Ascending aorta (tissue), 2 donors: Measurements from ENCODE around the gene ACHE. TPM values are rescaled to one million over a fixed set of nuclear protein-coding genes. Genes with fewer than 3 reads are reported as not detected.
"Not testable (repeated sequence)": the region's sequence is repeated elsewhere in the genome, so short reads cannot be mapped to it uniquely, and the experiment has no call there.

Experiments used
- DNase-seq, 2 donors: peaks; one replicate each; pipeline ENCODE4 v3.0.0-alpha.2; 2019; ENCODE audit warnings: low spot score in 2 of 2
- H3K27ac ChIP-seq, 2 donors: fragments of 200-600 bp; sonication (generic); one replicate each; pipeline ENCODE4 v1.5.1; 2016 to 2017; ENCODE audit warnings: mild to moderate bottlenecking in 1 of 2
- H3K27me3 ChIP-seq: fragments of 200-600 bp; sonication (generic); one replicate; pipeline ENCODE4 v1.5.1; 2017
- H3K36me3 ChIP-seq, 2 donors: fragments of 200-600 bp; sonication (generic); one replicate each; pipeline ENCODE4 v1.5.1; 2016
- H3K4me1 ChIP-seq, 2 donors: fragments of 200-600 bp; sonication (generic); one replicate each; pipeline ENCODE4 v1.5.1; 2016 to 2017; ENCODE audit warnings: mild to moderate bottlenecking in 1 of 2
- H3K4me3 ChIP-seq, 2 donors: fragments of 200-600 bp; sonication (generic); one replicate each; pipeline ENCODE4 v1.5.1; 2016 to 2017; ENCODE audit warnings: mild to moderate bottlenecking in 1 of 2
- H3K9me3 ChIP-seq, 2 donors: fragments of 200-600 bp; sonication (generic); one replicate each; pipeline ENCODE4 v1.5.1; 2016
- CTCF ChIP-seq, 3 experiments: fragments of 200-600 bp in 2 of 3; fragments of 450-650 bp in 1 of 3; sonication (generic) in 2 of 3; IDR thresholded peaks; one replicate each; pipeline ENCODE4 v1.5.1; 2016 to 2019; ENCODE audit warnings: antibody characterized with exemption in 3 of 3, mild to moderate bottlenecking in 1 of 3, moderate library complexity in 1 of 3
- intact Hi-C: fragments of 100-400 bp; cut with DNase I; formaldehyde crosslinking; loops from one replicate; pipeline ENCODE4 v1.15.1; 2023
- total RNA-seq: library from RNA; depleted of rRNA; stranded (reverse); fragments of >200 nt; gene quantifications from one replicate; pipeline ENCODE4 v1.1.0, GENCODE V29; 2016

The ACHE gene
- total RNA-seq, 1 donor from 2014 or later = 7.8 TPM

- intact Hi-C loops = no loop called here
Observed at GRCh38 chr7:100929808-100930174, 34.1 kb upstream of the ACHE start.

GRCh38 chr7:100923616-100924015 lies 27.9 kb upstream of the ACHE start:
- H3K4me3 ChIP-seq, H3K36me3 ChIP-seq, H3K27me3 ChIP-seq, intact Hi-C loops, H3K27ac ChIP-seq, DNase-seq, H3K9me3 ChIP-seq, H3K4me1 ChIP-seq: not testable (repeated sequence)

More at GRCh38 chr7:100929808-100930174, 34.1 kb upstream of the ACHE start:
- no peak for DNase-seq
- no peaks in the 10 kb centered on the region for H3K36me3 ChIP-seq
- no peaks in the 10 kb centered on the region for H3K27me3 ChIP-seq
- H3K4me1 ChIP-seq = no peaks in the 10 kb centered on the region
- no peak overlapping the region for H3K27ac ChIP-seq
- H3K9me3 ChIP-seq = peaks cover 0 to 3% of the 10 kb centered on the region in 2 donors
- no peak overlapping the region for H3K4me3 ChIP-seq
- no peak for TF ChIP-seq CTCF (IDR thresholded peaks at IDR 0.05)

DNA sequence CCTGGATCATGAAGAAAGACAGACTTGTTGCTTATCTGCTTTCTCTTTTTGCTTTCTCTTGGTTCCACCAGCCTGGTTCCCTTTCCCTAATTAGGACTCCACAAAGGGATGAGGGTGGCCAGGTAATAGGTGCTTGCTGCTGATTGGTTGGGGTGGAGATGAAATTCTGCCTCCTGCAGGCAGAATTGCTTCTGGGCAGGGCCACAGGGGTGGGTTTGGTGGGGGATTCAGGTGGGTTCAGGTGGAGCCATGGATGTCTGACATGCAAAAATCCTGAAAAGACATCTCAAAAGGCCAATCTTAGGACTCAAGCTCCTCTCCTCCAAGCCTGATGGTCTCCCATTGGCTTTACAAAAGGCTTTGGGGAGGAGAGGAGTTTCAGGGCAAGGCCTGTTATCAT lies 25.4 kb upstream of the ACHE start:
- TF ChIP-seq CTCF (IDR thresholded peaks at IDR 0.05) = no peak
- Histone ChIP-seq H3K36me3 (no peaks in the 10 kb centered on the region), H3K27ac (no peak overlapping the region), H3K9me3 (no peaks in the 10 kb centered on the region), H3K4me3 (no peak overlapping the region), H3K27me3 (no peaks in the 10 kb centered on the region), H3K4me1 (no peaks in the 10 kb centered on the region)
- no peak for DNase-seq
- intact Hi-C loops = no loop called here

DNA sequence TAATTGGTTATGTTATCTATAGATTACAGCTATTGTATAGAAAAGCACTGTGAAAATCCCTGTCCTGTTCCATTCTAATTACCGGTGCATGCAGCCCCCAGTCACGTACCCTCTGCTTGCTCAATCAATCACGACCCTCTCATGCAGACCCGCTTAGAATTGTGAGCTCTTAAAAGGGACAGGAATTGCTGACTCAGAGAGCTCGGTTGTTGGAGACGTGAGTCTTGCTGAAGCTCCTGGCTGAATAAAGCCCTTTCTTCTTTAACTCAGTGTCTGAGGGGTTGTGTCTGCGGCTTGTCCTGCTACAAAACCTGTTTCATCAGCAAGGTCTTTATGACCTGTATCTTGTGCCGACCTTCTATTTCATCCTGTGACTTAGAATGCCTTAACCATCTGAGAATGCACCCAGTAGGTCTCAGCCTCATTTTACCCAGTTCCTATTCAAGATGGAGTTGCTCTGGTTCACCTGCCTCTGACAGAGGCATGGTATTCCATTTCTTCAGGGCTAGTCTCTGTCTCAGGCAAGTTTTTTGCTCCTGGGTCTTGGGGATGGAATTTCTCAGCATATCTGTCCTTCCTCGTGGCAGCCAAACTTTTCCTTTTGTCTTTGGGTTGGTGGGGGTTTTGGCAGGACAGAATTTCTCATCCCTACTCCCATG lies 24.2 kb upstream of the ACHE start:
- H3K27ac ChIP-seq, H3K4me3 ChIP-seq, H3K36me3 ChIP-seq, DNase-seq, intact Hi-C loops, H3K4me1 ChIP-seq, H3K27me3 ChIP-seq, H3K9me3 ChIP-seq: not testable (repeated sequence)

- intact Hi-C loops, DNase-seq, H3K27me3 ChIP-seq, H3K9me3 ChIP-seq, H3K4me1 ChIP-seq, H3K27ac ChIP-seq, H3K36me3 ChIP-seq, H3K4me3 ChIP-seq: not testable (repeated sequence)
Observed at GRCh38 chr7:100919335-100919734, 23.6 kb upstream of the ACHE start.

DNA sequence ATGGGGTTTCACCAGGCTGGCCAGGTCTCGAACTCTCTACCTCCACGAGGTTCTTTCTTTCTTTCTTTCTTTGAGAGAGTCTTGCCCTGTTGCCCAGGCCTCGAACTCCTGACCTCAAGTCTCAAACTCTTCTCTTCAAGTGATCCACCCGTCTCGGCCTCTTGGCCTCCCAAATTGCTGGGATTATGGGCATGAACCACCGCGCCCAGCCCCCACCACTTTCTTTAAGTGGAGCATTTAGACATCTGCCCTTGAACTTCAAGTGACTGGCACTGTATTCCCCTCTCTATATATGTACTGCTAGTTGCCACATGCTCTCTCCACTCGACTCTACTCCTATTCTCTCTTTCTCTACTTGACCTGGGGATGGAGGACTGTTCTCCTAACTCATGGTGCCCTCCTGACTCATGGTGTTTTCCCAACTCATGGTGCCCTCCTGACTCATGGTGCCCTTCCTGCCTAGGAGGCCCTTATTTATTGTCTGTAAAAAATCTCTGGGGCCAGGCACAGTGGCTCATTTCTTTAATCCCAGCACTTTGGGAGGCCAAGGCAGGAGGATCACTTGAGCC lies 19.3 kb upstream of the ACHE start:
- H3K4me3 ChIP-seq = no peak overlapping the region
- TF ChIP-seq CTCF (IDR thresholded peaks at IDR 0.05) = no peak
- no peaks in the 10 kb centered on the region for H3K36me3 ChIP-seq
- no peak overlapping the region for H3K27ac ChIP-seq
- intact Hi-C loops = no loop called here
- no peaks in the 10 kb centered on the region for H3K9me3 ChIP-seq
- no peaks in the 10 kb centered on the region for H3K4me1 ChIP-seq
- no peaks in the 10 kb centered on the region for H3K27me3 ChIP-seq
- DNase-seq = no peak

GRCh38 chr7:100914208-100914878 lies 18.7 kb upstream of the ACHE start:
- Histone ChIP-seq H3K9me3 (no peaks in the 10 kb centered on the region), H3K4me3 (no peak overlapping the region), H3K36me3 (no peaks in the 10 kb centered on the region), H3K27me3 (no peaks in the 10 kb centered on the region), H3K27ac (no peak overlapping the region), H3K4me1 (no peaks in the 10 kb centered on the region)
- intact Hi-C loops = no loop called here
- no peak for TF ChIP-seq CTCF (IDR thresholded peaks at IDR 0.05)
- no peak for DNase-seq
